Stimulated activated CD8-positive, alpha-beta memory T cell treated with anti-CD3 and anti-CD28 coated beads, Interleukin-7, amount 100 ng/mL, for 48 hours (primary cell): ENCODE results near the gene OGG1.

ENCODE experiments used
- DNase-seq, 2 donors: peaks; one replicate each; pipeline ENCODE4 v3.0.0-alpha.2; 2020; ENCODE audit warnings: low read depth in 1 of 2; ENCODE audit errors: extremely low read depth in 1 of 2

OGG1 gene

GRCh38 chr3:9749645-9750555 lies at the start of gene OGG1:
OGG1 (plus strand) TSS chr3:9749952; CDS start chr3:9750287, 335 bp downstream.
- DNase-seq = peak; percentile 96 to 99

- no peak for DNase-seq
Measured at GRCh38 chr3:9700536-9700935, 49.2 kb upstream of the OGG1 start.

GRCh38 chr3:9701006-9701405 lies 48.7 kb upstream of the OGG1 start:
- DNase-seq = no peak

- no peak for DNase-seq
Measured at GRCh38 chr3:9701711-9702110, 48.0 kb upstream of the OGG1 start.

GRCh38 chr3:9703240-9703639 lies 46.5 kb upstream of the OGG1 start:
- DNase-seq = no peak

GRCh38 chr3:9703736-9704346 lies 45.9 kb upstream of the OGG1 start, which contains the start of gene CPNE9:
CPNE9 (plus strand) TSS chr3:9703833; CDS start chr3:9703997, 164 bp downstream.
- DNase-seq = no peak

- no peak for DNase-seq
Measured at GRCh38 chr3:9704347-9705322, 45.1 kb upstream of the OGG1 start.

- DNase-seq = no peak
Measured at GRCh38 chr3:9710174-9710739, 39.5 kb upstream of the OGG1 start.

GRCh38 chr3:9712415-9712814 lies 37.3 kb upstream of the OGG1 start:
- DNase-seq = no peak

- DNase-seq = no peak
Measured at GRCh38 chr3:9713142-9713541, 36.6 kb upstream of the OGG1 start.

GRCh38 chr3:9715136-9715535 lies 34.6 kb upstream of the OGG1 start:
- DNase-seq = no peak

GRCh38 chr3:9715764-9716437 lies 33.9 kb upstream of the OGG1 start:
- DNase-seq = peak in 1 of 2 donors; percentile 39

- DNase-seq = no peak
Measured at GRCh38 chr3:9716801-9717555, 32.8 kb upstream of the OGG1 start.

- DNase-seq = no peak
Measured at GRCh38 chr3:9717563-9717962, 32.2 kb upstream of the OGG1 start.

- no peak for DNase-seq
Measured at GRCh38 chr3:9718118-9718517, 31.6 kb upstream of the OGG1 start.

- DNase-seq = no peak
Measured at GRCh38 chr3:9721015-9721699, 28.6 kb upstream of the OGG1 start.

GRCh38 chr3:9721700-9722060 lies 28.1 kb upstream of the OGG1 start:
- no peak for DNase-seq

GRCh38 chr3:9725775-9726515 lies 23.8 kb upstream of the OGG1 start:
- no peak for DNase-seq
